ENCODE results near the gene HPF1.

GRCh38 chr4:169741569-169741968, 16.2 kb downstream of the HPF1 start:
- TF ChIP-seq CTCF (IDR thresholded peaks at IDR 0.05) = no peak
- TF ChIP-seq POLR2A (IDR thresholded peaks at IDR 0.05) = no peak
